ENCODE results near the gene TMEM164.

- no peak for TF ChIP-seq CTCF (IDR thresholded peaks at IDR 0.05; ENCODE audit: insufficient read depth, low read depth, low read length)
- no peak for TF ChIP-seq EZH2 (IDR thresholded peaks at IDR 0.05; ENCODE audit: insufficient read depth, low read length)
These were observed 47.5 kb downstream of the TMEM164 start for GRCh38 chrX:110050386-110050785.
